K562 (cell line): ENCODE results near the gene EPB41L4A. TPM values are rescaled to one million over a fixed set of nuclear protein-coding genes. Genes with fewer than 3 reads are reported as not detected.

ENCODE experiments used
- REST ChIP-seq, 2 experiments: fragments of 450-650 bp; formaldehyde crosslinking in 1 of 2; IDR thresholded peaks; 2 replicates each; pipeline versions ENCODE4 v1.4.0 to v1.6.1; 2014 to 2020; ENCODE audit warnings: mild to moderate bottlenecking in 2 of 2, borderline replicate concordance in 1 of 2, low read depth in 1 of 2
- RREB1 ChIP-seq: fragments of 250-450 bp; sonication (Bioruptor Pico); IDR thresholded peaks from 2 replicates; pipeline ENCODE4 v1.4.0; 2020
- SMC3 ChIP-seq: conservative IDR thresholded peaks from 2 replicates; pipeline ENCODE4 v1.6.1; 2011; ENCODE audit warnings: low read depth, low read length, improper control_type of control experiment; ENCODE audit not compliant: insufficient read depth
- SREBF2 ChIP-seq: sonication (generic); formaldehyde crosslinking; IDR thresholded peaks from 2 replicates; pipeline ENCODE4 v1.4.0; 2020; ENCODE audit warnings: mild to moderate bottlenecking, missing genetic modification reagents
- SRF ChIP-seq, 2 experiments: fragments of 250-450, 450-650 bp in 1 of 2; sonication (Bioruptor Pico) in 1 of 2; sonication (generic) in 1 of 2; formaldehyde crosslinking; IDR thresholded peaks; 2 replicates each; pipeline versions ENCODE4 v1.5.0 to v1.5.1; 2020 to 2022; ENCODE audit warnings: mild to moderate bottlenecking in 1 of 2, missing genetic modification reagents in 1 of 2
- ZNF740 ChIP-seq, 3 experiments: fragments of 200-800 bp in 1 of 3; sonication (Bioruptor generic) in 1 of 3; sonication (generic) in 1 of 3; formaldehyde crosslinking in 1 of 3; IDR thresholded peaks; 2 replicates each; pipeline versions ENCODE4 v1.6.1 to v1.8.0; 2016 to 2022; ENCODE audit warnings: mild to moderate bottlenecking in 2 of 3, missing compliant biosample characterization in 2 of 3, missing genetic modification characterization in 2 of 3, missing genetic modification reagents in 1 of 3
- polyA plus RNA-seq, 8 experiments: library from polyadenylated mRNA; depleted of rRNA in 4 of 8; stranded (reverse) in 5 of 8; unstranded in 3 of 8; fragments of >200 nt; fragmentation: Nextera tagmentation in 2 of 8; fragmentation: Illumina TruSeq in 1 of 8; extraction: Ambion mirVana in 2 of 8; extraction: Trizol in 1 of 8; gene quantifications; 2 replicates each; pipeline versions ENCODE4 v1.2.1 to v1.2.3, GENCODE V29; 2011 to 2014; ENCODE audit warnings: inconsistent platforms in 1 of 8, missing spikeins in 1 of 8
- total RNA-seq, 7 experiments: library from RNA; depleted of rRNA in 6 of 7; stranded (reverse); fragments of >200 nt in 6 of 7; fragmentation: Illumina TruSeq in 2 of 7; extraction: Trizol in 2 of 7; gene quantifications; 2 replicates each; pipeline versions ENCODE4 v1.2.1 to v1.2.3, GENCODE V29; 2011 to 2021; ENCODE audit warnings: low replicate concordance in 1 of 7
- TF ChIP-seq, protein P1 (sequence below), 2 experiments: IDR thresholded peaks; 2 replicates each; pipeline ENCODE4 v1.6.1; 2011; ENCODE audit warnings: borderline replicate concordance in 1 of 2, control low read depth in 1 of 2, low read depth in 1 of 2, low read length in 1 of 2, mild to moderate bottlenecking in 1 of 2, mixed read lengths in 1 of 2, moderate library complexity in 1 of 2; ENCODE audit not compliant: insufficient read depth in 1 of 2, insufficient read length in 1 of 2, poor library complexity in 1 of 2, severe bottlenecking in 1 of 2; ENCODE audit errors: extremely low read depth in 1 of 2

The EPB41L4A gene
- total and polyA plus RNA-seq, 9 of the 15 experiments (the other 6 are each of a cell fraction or from before 2014, with no cell fraction given), result 0.04 to 0.35 (median 0.12) TPM; not detected in 3

- TF ChIP-seq, protein P1, sequence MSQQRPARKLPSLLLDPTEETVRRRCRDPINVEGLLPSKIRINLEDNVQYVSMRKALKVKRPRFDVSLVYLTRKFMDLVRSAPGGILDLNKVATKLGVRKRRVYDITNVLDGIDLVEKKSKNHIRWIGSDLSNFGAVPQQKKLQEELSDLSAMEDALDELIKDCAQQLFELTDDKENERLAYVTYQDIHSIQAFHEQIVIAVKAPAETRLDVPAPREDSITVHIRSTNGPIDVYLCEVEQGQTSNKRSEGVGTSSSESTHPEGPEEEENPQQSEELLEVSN (IDR thresholded peaks at IDR 0.05; ENCODE audit: borderline replicate concordance in 1 of 2, extremely low read depth in 1 of 2, insufficient read depth in 1 of 2, insufficient read length in 1 of 2, low read depth in 1 of 2, low read length in 1 of 2, poor library complexity in 1 of 2, severe bottlenecking in 1 of 2), result peak in 1 of 2 experiments; percentile 78
- peak; percentile 44; the same call in 1 of the 2 replicates for TF ChIP-seq ZNF740 (CRISPR knock-in tag; IDR thresholded peaks at IDR 0.05)
- TF ChIP-seq ZNF740 (tag; IDR thresholded peaks at IDR 0.05), result no peak
- peak; percentile 73 for TF ChIP-seq REST (IDR thresholded peaks at IDR 0.05; ENCODE audit: borderline replicate concordance)
- TF ChIP-seq REST (CRISPR knock-in tag; IDR thresholded peaks at IDR 0.05; ENCODE audit: low read depth), result no peak
- no peak for TF ChIP-seq SRF (CRISPR knock-in tag; IDR thresholded peaks at IDR 0.05)
- TF ChIP-seq RREB1 (CRISPR knock-in tag), result no peak
- TF ChIP-seq SMC3, result peak; percentile 74
- no peak for TF ChIP-seq SREBF2 (CRISPR knock-in tag)
Observed at GRCh38 chr5:112419986-112420864, 1.1 kb upstream of the EPB41L4A start (continued).
